A673 (cell line): ENCODE results near the gene C2orf80. TPM values are rescaled to one million over a fixed set of nuclear protein-coding genes. Genes with fewer than 3 reads are reported as not detected.

ENCODE experiments used
- BruUV-seq: library from RNA; stranded (reverse); fragments of 400-500 nt; replicated peaks from 2 replicates; lab custom pipeline; 2021; lab: Mats Ljungman, UMichigan
- CTCF ChIA-PET: fragments of 300-600 bp; sonication (Branson Sonifier 250); formaldehyde crosslinking; loops from one replicate; lab custom pipeline; 2022; ENCODE audit warnings: antibody characterized with exemption; lab: Charles Lee
- POLR2A ChIA-PET: fragments of 300-600 bp; sonication (Branson Sonifier 250); formaldehyde crosslinking; loops from one replicate; lab custom pipeline; 2022; ENCODE audit warnings: antibody characterized with exemption; ENCODE audit not compliant: low non-redundant PET; lab: Charles Lee
- DNase-seq: peaks from one replicate; pipeline ENCODE4 v3.0.0-alpha.2; 2015; ENCODE audit warnings: low spot score
- H3K27ac ChIP-seq: fragments of 200-600 bp; sonication (generic); 2 replicates; pipeline ENCODE4 v1.5.1; 2016; ENCODE audit warnings: mixed run types, low read depth, mild to moderate bottlenecking, mixed read lengths, antibody characterized with exemption, low read length; ENCODE audit not compliant: poor library complexity, severe bottlenecking
- H3K27me3 ChIP-seq: fragments of 200-600 bp; sonication (generic); replicated peaks from 2 replicates; pipeline ENCODE4 v1.6.1; 2017; ENCODE audit warnings: mixed run types, low read depth, mild to moderate bottlenecking, mixed read lengths, antibody characterized with exemption, low read length; ENCODE audit not compliant: insufficient read depth, poor library complexity
- H3K36me3 ChIP-seq: fragments of 200-600 bp; sonication (generic); 2 replicates; pipeline ENCODE4 v1.6.1; 2016; ENCODE audit warnings: mixed run types, mild to moderate bottlenecking, mixed read lengths, antibody characterized with exemption, low read length; ENCODE audit not compliant: insufficient read depth, poor library complexity, severe bottlenecking
- H3K4me1 ChIP-seq: fragments of 200-600 bp; sonication (generic); 2 replicates; pipeline ENCODE4 v1.6.1; 2017; ENCODE audit warnings: mixed run types, mild to moderate bottlenecking, mixed read lengths, antibody characterized with exemption, low read length; ENCODE audit not compliant: insufficient read depth, poor library complexity, severe bottlenecking
- H3K4me3 ChIP-seq: fragments of 200-600 bp; sonication (generic); 2 replicates; pipeline ENCODE4 v1.5.1; 2016; ENCODE audit warnings: low read depth, mixed run types, mild to moderate bottlenecking, mixed read lengths, low read length; ENCODE audit not compliant: poor library complexity, severe bottlenecking
- H3K9me3 ChIP-seq: fragments of 200-600 bp; sonication (generic); 2 replicates; pipeline ENCODE4 v1.6.1; 2016; ENCODE audit warnings: mixed run types, low read depth, mild to moderate bottlenecking, mixed read lengths, antibody characterized with exemption, low read length; ENCODE audit not compliant: poor library complexity, severe bottlenecking
- CTCF ChIP-seq: fragments of 300-800, 200-600 bp; sonication (generic); conservative IDR thresholded peaks from 2 replicates; pipeline ENCODE4 v1.5.1; 2017; ENCODE audit warnings: low read depth, mild to moderate bottlenecking, antibody characterized with exemption, low read length, moderate library complexity, mixed read lengths
- EZH2 ChIP-seq: fragments of 200-600 bp; sonication (generic); IDR thresholded peaks from 2 replicates; pipeline ENCODE4 v1.6.1; 2017; ENCODE audit warnings: borderline replicate concordance, low read depth, mild to moderate bottlenecking, mixed read lengths, antibody characterized with exemption, low read length; ENCODE audit not compliant: poor library complexity, severe bottlenecking
- intact Hi-C: fragments of 100-400 bp; cut with micrococcal nuclease; formaldehyde crosslinking; loops from one replicate; pipeline ENCODE4 v1.10.0; 2022; ENCODE audit not compliant: unreplicated experiment
- total RNA-seq: library from RNA; stranded (reverse); gene quantifications from 2 replicates; pipeline ENCODE4 v1.2.3, GENCODE V29; 2021

The C2orf80 gene
- total RNA-seq, 1 experiment from 2014 or later = not detected

- intact Hi-C loops = no loop called here
- Histone ChIP-seq H3K27me3 (no peaks in the 10 kb centered on the region), H3K4me3 (no peak overlapping the region), H3K4me1 (no peaks in the 10 kb centered on the region), H3K9me3 (no peaks in the 10 kb centered on the region), H3K36me3 (no peaks in the 10 kb centered on the region), H3K27ac (no peak overlapping the region)
- BruUV-seq = no TSS peak
- TF ChIP-seq CTCF = no peak
- TF ChIP-seq EZH2 = no peak
- ChIA-PET POLR2A (no interaction called here), CTCF (no interaction called here)
- DNase-seq = no peak
Measured at GRCh38 chr2:208208335-208209085, 18.7 kb upstream of the C2orf80 start.

- intact Hi-C loops = no loop called here
- Histone ChIP-seq H3K36me3 (no peaks in the 10 kb centered on the region), H3K9me3 (no peaks in the 10 kb centered on the region), H3K4me3 (no peak overlapping the region), H3K27ac (no peak overlapping the region), H3K4me1 (no peaks in the 10 kb centered on the region), H3K27me3 (no peaks in the 10 kb centered on the region)
- no peak for DNase-seq
- BruUV-seq = no TSS peak
- ChIA-PET POLR2A (no interaction called here), CTCF (no interaction called here)
- TF ChIP-seq EZH2 (no peak), CTCF (no peak)
Measured at GRCh38 chr2:208207769-208208168, 17.9 kb upstream of the C2orf80 start.

- no peaks in the 10 kb centered on the region for H3K36me3 ChIP-seq
- H3K27me3 ChIP-seq = no peaks in the 10 kb centered on the region
- no peak overlapping the region for H3K4me3 ChIP-seq
- TF ChIP-seq EZH2 (no peak), CTCF (no peak)
- H3K9me3 ChIP-seq = no peaks in the 10 kb centered on the region
- H3K27ac ChIP-seq = no peak overlapping the region
- intact Hi-C loops = no loop called here
- POLR2A ChIA-PET = no interaction called here
- BruUV-seq = no TSS peak
- H3K4me1 ChIP-seq = no peaks in the 10 kb centered on the region
- CTCF ChIA-PET = no interaction called here
- DNase-seq = no peak
Measured at GRCh38 chr2:208204166-208204565, 14.3 kb upstream of the C2orf80 start.
